Measurements from ENCODE around the gene MYO3B. TPM values are rescaled to one million over a fixed set of nuclear protein-coding genes. Genes with fewer than 3 reads are reported as not detected.

The MYO3B gene
- total RNA-seq, 1 donor from 2014 or later = 27.3 TPM

- H3K4me2 ChIP-seq = peak overlapping the region; percentile 28
- H3K9ac ChIP-seq = no peak overlapping the region
- DNase-seq (ENCODE audit: low spot score) = no peak
- H3K36me3 Mint-ChIP-seq = no peaks in the 10 kb centered on the region
- H3F3A ChIP-seq (ENCODE audit: low read depth) = peaks cover 9% of the 10 kb centered on the region
- H3K9me3 Mint-ChIP-seq = peaks cover 3% of the 10 kb centered on the region
- no peak overlapping the region for H3K4me3 Mint-ChIP-seq
- H3K4me3 ChIP-seq = no peak overlapping the region
- H3K9me3 ChIP-seq (ENCODE audit: low read depth) = no peaks in the 10 kb centered on the region
- peak overlapping the region; percentile 70 for H3K27ac Mint-ChIP-seq
- H3K4me1 Mint-ChIP-seq = peaks cover 11% of the 10 kb centered on the region
- no peaks in the 10 kb centered on the region for H3K27me3 Mint-ChIP-seq (ENCODE audit: insufficient read depth, low read depth)
- TF ChIP-seq CTCF (IDR thresholded peaks at IDR 0.05) (no peak), EZH2 (IDR thresholded peaks at IDR 0.05) (no peak), EZH2phosphoT487 (IDR thresholded peaks at IDR 0.05) (no peak)
- no peak overlapping the region for H3K27ac ChIP-seq
- no peaks in the 10 kb centered on the region for H3K27me3 ChIP-seq
- H4K20me1 ChIP-seq (ENCODE audit: low read depth) = no peaks in the 10 kb centered on the region
- no peaks in the 10 kb centered on the region for H3K36me3 ChIP-seq
- peak overlapping the region; percentile 9 for H2AFZ ChIP-seq (replicated peaks)
- H3K4me1 ChIP-seq = peaks cover 10% of the 10 kb centered on the region
- H3K79me2 ChIP-seq (ENCODE audit: low read depth) = no peaks in the 10 kb centered on the region
Measured at GRCh38 chr2:170408461-170409163, 230.7 kb downstream of the MYO3B start.

- H3K36me3 ChIP-seq = no peaks in the 10 kb centered on the region
- H3K4me3 Mint-ChIP-seq = no peak overlapping the region
- DNase-seq (ENCODE audit: low spot score) = peak; percentile 91
- no peak overlapping the region for H3K4me3 ChIP-seq
- H3K27me3 Mint-ChIP-seq (ENCODE audit: insufficient read depth, low read depth) = no peaks in the 10 kb centered on the region
- H3K9ac ChIP-seq = no peak overlapping the region
- peaks cover 9% of the 10 kb centered on the region for H3F3A ChIP-seq (ENCODE audit: low read depth)
- no peak overlapping the region for H3K27ac ChIP-seq
- no peaks in the 10 kb centered on the region for H3K36me3 Mint-ChIP-seq
- H3K27me3 ChIP-seq = no peaks in the 10 kb centered on the region
- H4K20me1 ChIP-seq (ENCODE audit: low read depth) = no peaks in the 10 kb centered on the region
- H3K9me3 ChIP-seq (ENCODE audit: low read depth) = no peaks in the 10 kb centered on the region
- no peak for TF ChIP-seq EZH2 (IDR thresholded peaks at IDR 0.05)
- peak; percentile 98 for TF ChIP-seq CTCF (IDR thresholded peaks at IDR 0.05)
- no peak for TF ChIP-seq EZH2phosphoT487 (IDR thresholded peaks at IDR 0.05)
- H3K9me3 Mint-ChIP-seq = peaks cover 3% of the 10 kb centered on the region
- peak overlapping the region; percentile 28 for H3K4me2 ChIP-seq
- H3K79me2 ChIP-seq (ENCODE audit: low read depth) = no peaks in the 10 kb centered on the region
- peak overlapping the region; percentile 29 for H2AFZ ChIP-seq (replicated peaks)
- peaks cover 11% of the 10 kb centered on the region for H3K4me1 Mint-ChIP-seq
- peak overlapping the region; percentile 70 for H3K27ac Mint-ChIP-seq
- peaks cover 10% of the 10 kb centered on the region for H3K4me1 ChIP-seq
Measured at GRCh38 chr2:170409164-170409535, 231.2 kb downstream of the MYO3B start.

GRCh38 chr2:170411660-170412059, 233.7 kb downstream of the MYO3B start:
- Histone ChIP-seq H3K36me3 (no peaks in the 10 kb centered on the region), H4K20me1 (ENCODE audit: low read depth) (no peaks in the 10 kb centered on the region), H3K4me1 (peaks cover 10% of the 10 kb centered on the region), H3K4me3 (no peak overlapping the region), H3K9me3 (ENCODE audit: low read depth) (no peaks in the 10 kb centered on the region), H3F3A (ENCODE audit: low read depth) (peaks cover 9% of the 10 kb centered on the region), H3K9ac (no peak overlapping the region), H3K4me2 (no peak overlapping the region), H3K79me2 (ENCODE audit: low read depth) (no peaks in the 10 kb centered on the region), H2AFZ (replicated peaks) (no peak overlapping the region), H3K27me3 (no peaks in the 10 kb centered on the region), H3K27ac (no peak overlapping the region)
- Mint-ChIP-seq H3K4me1 (peaks cover 11% of the 10 kb centered on the region), H3K9me3 (peaks cover 5% of the 10 kb centered on the region), H3K27ac (no peak overlapping the region), H3K4me3 (no peak overlapping the region), H3K36me3 (no peaks in the 10 kb centered on the region), H3K27me3 (ENCODE audit: insufficient read depth, low read depth) (no peaks in the 10 kb centered on the region)
- DNase-seq (ENCODE audit: low spot score) = no peak
- no peak for TF ChIP-seq EZH2phosphoT487 (IDR thresholded peaks at IDR 0.05)

GRCh38 chr2:170420961-170421687, 243.2 kb downstream of the MYO3B start:
- Mint-ChIP-seq H3K27ac (no peak overlapping the region), H3K27me3 (ENCODE audit: insufficient read depth, low read depth) (peaks cover 2% of the 10 kb centered on the region)

More at GRCh38 chr2:170420961-170421687, 243.2 kb downstream of the MYO3B start:
- Mint-ChIP-seq H3K4me1 (peaks cover 26% of the 10 kb centered on the region), H3K9me3 (peaks cover 3% of the 10 kb centered on the region), H3K4me3 (no peak overlapping the region), H3K36me3 (peaks cover 3% of the 10 kb centered on the region)
- Histone ChIP-seq H2AFZ (replicated peaks) (no peak overlapping the region), H3K4me1 (no peaks in the 10 kb centered on the region), H3K4me3 (no peak overlapping the region), H3K36me3 (no peaks in the 10 kb centered on the region), H3K9ac (no peak overlapping the region), H3K4me2 (no peak overlapping the region), H4K20me1 (ENCODE audit: low read depth) (no peaks in the 10 kb centered on the region), H3K9me3 (ENCODE audit: low read depth) (no peaks in the 10 kb centered on the region), H3K27me3 (no peaks in the 10 kb centered on the region), H3F3A (ENCODE audit: low read depth) (no peaks in the 10 kb centered on the region), H3K79me2 (ENCODE audit: low read depth) (no peaks in the 10 kb centered on the region), H3K27ac (no peak overlapping the region)
- no peak for TF ChIP-seq EZH2 (IDR thresholded peaks at IDR 0.05)
- TF ChIP-seq EZH2phosphoT487 (IDR thresholded peaks at IDR 0.05) = no peak
- TF ChIP-seq CTCF (IDR thresholded peaks at IDR 0.05) = no peak
- DNase-seq (ENCODE audit: low spot score) = no peak
